Activated naive CD4-positive, alpha-beta T cell treated with anti-CD3 and anti-CD28 coated beads, Interleukin-2, amount 50 U/mL, for 24 hours (primary cell): ENCODE results near the gene AP4B1.
A peak's percentile ranks its signal among the peaks of the same experiment; 100 is the strongest.

Source experiments
- H3K27ac Mint-ChIP-seq: one replicate; pipeline ENCODE4 v1.8.0; 2021; ENCODE audit warnings: mild to moderate bottlenecking, mixed read lengths
- H3K27me3 Mint-ChIP-seq: one replicate; pipeline ENCODE4 v1.8.0; 2021; ENCODE audit warnings: mixed read lengths
- H3K36me3 Mint-ChIP-seq: one replicate; pipeline ENCODE4 v1.8.0; 2021; ENCODE audit warnings: mixed read lengths
- H3K4me1 Mint-ChIP-seq: one replicate; pipeline ENCODE4 v1.8.0; 2021; ENCODE audit warnings: mixed read lengths
- H3K4me3 Mint-ChIP-seq: one replicate; pipeline ENCODE4 v1.8.0; 2021; ENCODE audit warnings: mild to moderate bottlenecking, mixed read lengths
- H3K9me3 Mint-ChIP-seq: one replicate; pipeline ENCODE4 v1.8.0; 2021; ENCODE audit warnings: mixed read lengths

The AP4B1 gene

DNA sequence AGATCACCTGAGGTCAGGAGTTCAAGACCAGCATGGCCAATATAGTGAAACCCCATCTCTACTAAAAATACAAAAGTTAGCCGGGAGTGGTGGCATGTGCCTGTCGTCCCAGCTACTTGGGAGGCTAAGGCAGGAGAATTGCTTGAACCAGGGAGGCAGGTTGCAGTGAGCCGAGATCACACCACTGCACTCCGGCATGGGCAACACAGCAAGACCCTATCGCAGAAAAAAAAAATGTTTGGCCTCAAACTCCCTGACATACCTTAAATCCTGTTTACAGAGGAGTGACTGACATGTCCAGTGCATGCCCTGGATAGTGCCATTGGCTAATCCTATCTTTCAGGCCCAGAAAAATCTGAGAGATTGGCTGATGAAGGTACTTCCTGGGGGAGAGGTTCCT is 12.4 kb upstream of the AP4B1 start:
- Mint-ChIP-seq H3K27ac (no peak overlapping the region), H3K4me3 (no peak overlapping the region), H3K9me3 (no peaks in the 10 kb centered on the region), H3K4me1 (no peaks in the 10 kb centered on the region), H3K36me3 (peaks cover 6% of the 10 kb centered on the region), H3K27me3 (no peaks in the 10 kb centered on the region)

DNA sequence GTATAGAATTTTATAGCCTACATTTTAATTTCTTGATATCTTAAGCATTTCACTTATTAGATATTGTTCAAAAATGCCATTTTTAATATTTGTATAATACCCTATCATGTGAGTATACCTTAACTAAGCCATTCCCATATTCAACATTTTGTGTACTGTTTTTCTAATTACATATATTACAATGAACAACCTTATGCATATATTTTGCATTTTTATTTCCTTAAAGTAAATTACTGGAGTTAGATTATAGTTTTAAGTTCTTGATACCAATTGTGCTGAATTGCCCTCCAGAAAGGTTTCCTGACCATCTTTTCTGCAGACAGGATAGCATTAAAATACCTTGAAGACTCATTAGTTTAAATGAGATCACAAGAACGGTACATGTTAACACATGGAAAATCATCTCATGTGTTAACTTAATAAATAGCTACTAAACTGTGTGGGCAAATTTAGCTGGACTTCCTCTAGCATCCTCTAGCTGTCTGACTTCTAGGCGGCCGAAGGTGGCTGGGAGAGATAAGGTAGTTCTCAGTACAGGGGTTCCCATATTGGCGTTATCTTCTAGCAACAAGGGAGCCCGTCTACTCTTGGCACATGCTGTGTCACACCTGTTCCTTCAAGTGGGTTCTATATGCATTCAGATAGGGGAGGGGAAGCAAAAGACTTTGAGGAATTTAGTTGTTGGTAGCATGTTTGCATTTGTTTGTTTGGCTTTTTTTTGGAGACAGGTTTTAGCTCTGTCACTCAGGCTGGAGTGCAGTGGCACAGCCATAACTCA is 9.5 kb upstream of the AP4B1 start:
- no peaks in the 10 kb centered on the region for H3K9me3 Mint-ChIP-seq
- H3K36me3 Mint-ChIP-seq: peaks cover 15% of the 10 kb centered on the region
- peak overlapping the region; percentile 26 for H3K27ac Mint-ChIP-seq
- no peak overlapping the region for H3K4me3 Mint-ChIP-seq
- H3K4me1 Mint-ChIP-seq: peaks cover 8% of the 10 kb centered on the region
- no peaks in the 10 kb centered on the region for H3K27me3 Mint-ChIP-seq

GRCh38 chr1:113913312-113913668 is 8.7 kb upstream of the AP4B1 start:
- Mint-ChIP-seq H3K4me3 (no peak overlapping the region), H3K36me3 (peaks cover 15% of the 10 kb centered on the region), H3K9me3 (no peaks in the 10 kb centered on the region)

GRCh38 chr1:113912594-113913311 is 8.2 kb upstream of the AP4B1 start:
- Mint-ChIP-seq H3K27ac (no peak overlapping the region), H3K36me3 (peaks cover 15% of the 10 kb centered on the region), H3K9me3 (no peaks in the 10 kb centered on the region), H3K4me3 (no peak overlapping the region), H3K4me1 (peaks cover 8% of the 10 kb centered on the region), H3K27me3 (no peaks in the 10 kb centered on the region)

More at GRCh38 chr1:113913312-113913668, 8.7 kb upstream of the AP4B1 start:
- Mint-ChIP-seq H3K4me1 (peaks cover 8% of the 10 kb centered on the region), H3K27ac (no peak overlapping the region), H3K27me3 (no peaks in the 10 kb centered on the region)

DNA sequence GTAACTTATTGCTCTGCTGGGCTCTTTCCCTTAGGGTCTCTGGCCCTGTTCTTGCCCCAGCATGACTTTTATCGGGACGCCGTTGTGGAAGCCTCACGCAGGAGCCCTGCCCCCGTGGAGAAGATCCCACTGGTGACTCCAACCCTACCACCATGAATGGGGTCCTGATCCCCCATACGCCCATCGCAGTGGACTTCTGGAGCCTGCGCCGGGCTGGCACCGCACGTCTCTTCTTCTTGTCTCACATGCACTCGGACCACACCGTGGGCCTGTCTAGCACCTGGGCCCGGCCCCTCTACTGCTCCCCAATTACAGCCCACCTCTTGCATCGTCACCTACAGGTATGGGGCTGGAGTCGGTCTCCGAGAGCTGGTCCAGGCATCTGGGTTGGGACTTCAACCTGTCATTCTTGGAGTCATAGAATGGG is 849 bp upstream of the AP4B1 start:
- no peaks in the 10 kb centered on the region for H3K9me3 Mint-ChIP-seq
- peak overlapping the region; percentile 94 for H3K4me3 Mint-ChIP-seq
- H3K36me3 Mint-ChIP-seq: peaks cover 13% of the 10 kb centered on the region
- no peaks in the 10 kb centered on the region for H3K27me3 Mint-ChIP-seq
- peak overlapping the region; percentile 99 for H3K27ac Mint-ChIP-seq
- peaks cover 50% of the 10 kb centered on the region for H3K4me1 Mint-ChIP-seq

DNA sequence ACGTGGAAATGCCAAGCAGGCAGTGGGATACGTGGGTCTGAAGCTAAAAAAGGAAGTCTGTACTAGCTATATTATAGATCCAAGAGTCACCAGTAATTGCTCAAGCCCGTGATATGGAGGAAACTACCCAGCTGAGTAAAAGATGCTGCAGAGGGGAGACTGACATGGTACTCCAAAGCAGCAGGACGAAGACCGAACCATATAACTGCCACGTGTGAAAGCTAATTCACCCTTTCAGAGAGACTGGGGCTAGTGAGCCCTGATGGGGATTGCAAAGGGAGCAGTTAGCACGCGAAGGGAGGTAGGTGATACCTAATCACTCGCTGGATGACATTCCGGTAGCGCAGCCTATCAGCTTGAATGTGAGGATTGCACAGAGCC is 316 bp downstream of the AP4B1 start:
- H3K27ac Mint-ChIP-seq: peak overlapping the region; percentile 99
- H3K27me3 Mint-ChIP-seq: no peaks in the 10 kb centered on the region
- H3K4me3 Mint-ChIP-seq: peak overlapping the region; percentile 94
- H3K4me1 Mint-ChIP-seq: peaks cover 54% of the 10 kb centered on the region
- no peaks in the 10 kb centered on the region for H3K9me3 Mint-ChIP-seq
- peaks cover 17% of the 10 kb centered on the region for H3K36me3 Mint-ChIP-seq

GRCh38 chr1:113903501-113904292 is 902 bp downstream of the AP4B1 start:
- Mint-ChIP-seq H3K4me3 (peak overlapping the region; percentile 94), H3K4me1 (peaks cover 60% of the 10 kb centered on the region), H3K36me3 (peaks cover 20% of the 10 kb centered on the region)

GRCh38 chr1:113901191-113901590 is 3.4 kb downstream of the AP4B1 start:
- Mint-ChIP-seq H3K4me1 (peaks cover 72% of the 10 kb centered on the region), H3K36me3 (peaks cover 26% of the 10 kb centered on the region), H3K27ac (peak overlapping the region; percentile 83)

More at GRCh38 chr1:113903501-113904292, 902 bp downstream of the AP4B1 start:
- H3K27me3 Mint-ChIP-seq: no peaks in the 10 kb centered on the region
- H3K27ac Mint-ChIP-seq: peak overlapping the region; percentile 99
- H3K9me3 Mint-ChIP-seq: no peaks in the 10 kb centered on the region

GRCh38 chr1:113899111-113899510 is 5.5 kb downstream of the AP4B1 start:
- H3K9me3 Mint-ChIP-seq: no peaks in the 10 kb centered on the region
- peaks cover 78% of the 10 kb centered on the region for H3K4me1 Mint-ChIP-seq
- H3K4me3 Mint-ChIP-seq: no peak overlapping the region
- peak overlapping the region; percentile 31 for H3K27ac Mint-ChIP-seq
- H3K27me3 Mint-ChIP-seq: no peaks in the 10 kb centered on the region
- H3K36me3 Mint-ChIP-seq: peaks cover 31% of the 10 kb centered on the region

More at GRCh38 chr1:113901191-113901590, 3.4 kb downstream of the AP4B1 start:
- Mint-ChIP-seq H3K9me3 (no peaks in the 10 kb centered on the region), H3K4me3 (no peak overlapping the region), H3K27me3 (no peaks in the 10 kb centered on the region)

- Mint-ChIP-seq H3K4me1 (peaks cover 76% of the 10 kb centered on the region), H3K36me3 (peaks cover 30% of the 10 kb centered on the region), H3K27ac (peak overlapping the region; percentile 31), H3K27me3 (no peaks in the 10 kb centered on the region), H3K9me3 (no peaks in the 10 kb centered on the region), H3K4me3 (no peak overlapping the region)
These were observed 6.3 kb downstream of the AP4B1 start for GRCh38 chr1:113898241-113898814.

DNA sequence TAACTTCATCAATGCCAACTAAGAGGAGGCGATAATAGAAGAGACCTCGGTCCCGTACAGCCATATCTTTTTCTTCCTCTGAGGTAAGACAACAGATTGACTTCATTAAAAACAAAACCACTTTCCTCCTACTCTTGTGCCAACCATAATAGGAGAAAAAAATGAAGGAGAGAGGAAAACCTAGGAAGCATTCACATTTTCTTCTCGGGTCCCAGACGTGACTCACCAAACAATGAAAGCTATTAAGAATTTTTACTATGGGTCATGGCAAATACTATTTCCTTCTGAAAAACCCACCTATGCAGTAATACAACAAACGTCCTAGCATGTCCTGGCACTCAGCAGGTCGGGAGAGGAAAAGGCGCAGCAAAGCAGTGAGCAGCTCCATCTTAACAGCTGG is 8.6 kb downstream of the AP4B1 start:
- Mint-ChIP-seq H3K27ac (peak overlapping the region; percentile 51), H3K4me1 (peaks cover 53% of the 10 kb centered on the region)

GRCh38 chr1:113895098-113895497 is 9.5 kb downstream of the AP4B1 start:
- Mint-ChIP-seq H3K4me1 (peaks cover 50% of the 10 kb centered on the region), H3K27ac (peak overlapping the region; percentile 9)

More for the DNA sequence above, 8.6 kb downstream of the AP4B1 start:
- Mint-ChIP-seq H3K4me3 (no peak overlapping the region), H3K36me3 (peaks cover 23% of the 10 kb centered on the region), H3K27me3 (no peaks in the 10 kb centered on the region), H3K9me3 (no peaks in the 10 kb centered on the region)

DNA sequence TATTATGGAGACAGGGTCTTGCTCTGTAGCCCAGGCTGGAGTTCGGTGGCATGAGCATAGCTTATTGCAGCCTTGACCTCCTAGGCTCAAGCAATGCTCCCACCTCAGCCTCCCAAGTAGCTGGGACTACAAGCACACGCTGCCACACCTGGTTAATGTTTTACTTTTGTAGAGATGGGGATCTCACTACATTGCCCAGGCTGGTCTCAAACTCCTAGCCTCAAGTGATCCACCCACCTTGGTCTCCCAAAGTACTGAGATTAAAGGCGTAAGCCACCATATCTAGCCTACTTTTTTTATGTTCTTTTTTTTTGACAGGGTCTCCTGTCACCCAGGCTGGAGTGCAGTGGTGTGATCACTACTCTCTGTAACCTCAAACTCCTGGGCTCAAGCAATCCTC is 11.3 kb downstream of the AP4B1 start:
- peaks cover 32% of the 10 kb centered on the region for H3K4me1 Mint-ChIP-seq
- H3K27me3 Mint-ChIP-seq: no peaks in the 10 kb centered on the region
- no peak overlapping the region for H3K27ac Mint-ChIP-seq
- no peak overlapping the region for H3K4me3 Mint-ChIP-seq
- no peaks in the 10 kb centered on the region for H3K9me3 Mint-ChIP-seq
- H3K36me3 Mint-ChIP-seq: peaks cover 9% of the 10 kb centered on the region

More at GRCh38 chr1:113895098-113895497, 9.5 kb downstream of the AP4B1 start:
- Mint-ChIP-seq H3K9me3 (no peaks in the 10 kb centered on the region), H3K4me3 (no peak overlapping the region), H3K36me3 (peaks cover 20% of the 10 kb centered on the region), H3K27me3 (no peaks in the 10 kb centered on the region)

DNA sequence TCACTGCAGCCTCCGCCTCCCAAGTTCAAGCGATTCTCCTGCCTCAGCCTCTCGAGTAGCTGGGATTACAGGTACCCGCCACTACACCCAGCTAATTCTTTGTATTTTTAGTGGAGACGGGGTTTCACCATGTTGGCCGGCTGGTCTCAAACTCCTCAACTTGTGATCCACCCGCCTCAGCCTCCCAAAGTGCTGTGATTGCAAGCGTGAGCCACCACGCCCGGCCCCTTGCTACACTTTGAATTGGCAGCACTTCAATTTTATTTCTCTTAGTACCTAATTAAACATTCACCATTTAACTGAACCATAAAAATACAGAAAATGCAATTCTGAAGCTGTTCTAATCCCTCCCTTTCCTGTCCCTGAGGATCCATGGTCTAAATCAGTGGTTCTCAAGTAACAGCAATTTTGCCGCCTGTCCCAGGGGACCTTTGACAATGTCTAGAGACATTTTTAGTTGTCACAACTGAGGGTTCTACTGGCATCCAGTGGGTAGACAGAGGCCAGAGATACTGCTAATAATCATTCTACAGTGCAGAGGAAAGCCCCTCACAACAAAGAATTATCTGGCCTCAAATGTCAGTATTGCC is 12.9 kb downstream of the AP4B1 start:
- no peak overlapping the region for H3K27ac Mint-ChIP-seq
- H3K4me1 Mint-ChIP-seq: peaks cover 36% of the 10 kb centered on the region
- no peaks in the 10 kb centered on the region for H3K27me3 Mint-ChIP-seq
- H3K4me3 Mint-ChIP-seq: no peak overlapping the region
- no peaks in the 10 kb centered on the region for H3K9me3 Mint-ChIP-seq
- H3K36me3 Mint-ChIP-seq: peaks cover 6% of the 10 kb centered on the region

DNA sequence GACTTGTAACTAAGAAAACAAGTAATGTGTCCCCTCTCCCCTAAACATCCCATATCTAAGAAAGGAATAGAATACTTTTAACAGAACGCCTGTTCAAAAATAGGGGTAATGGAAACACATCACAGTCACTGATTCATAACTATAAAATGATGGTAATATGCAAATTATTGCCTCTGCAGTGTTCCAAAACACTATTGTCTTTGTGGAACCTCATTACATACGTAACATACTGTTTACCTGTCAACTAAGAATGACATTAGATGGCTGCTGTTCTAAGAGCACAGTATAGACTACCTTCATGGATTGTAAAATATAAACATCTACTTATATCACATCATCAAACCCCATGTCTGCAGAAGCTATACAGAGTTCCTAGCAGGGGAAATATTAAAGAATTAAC is 13.8 kb downstream of the AP4B1 start:
- Mint-ChIP-seq H3K9me3 (no peaks in the 10 kb centered on the region), H3K27ac (peak overlapping the region; percentile 73), H3K27me3 (no peaks in the 10 kb centered on the region), H3K4me3 (no peak overlapping the region), H3K36me3 (peaks cover 8% of the 10 kb centered on the region), H3K4me1 (peaks cover 34% of the 10 kb centered on the region)
